ENCODE results near the gene LZTFL1.

DNA sequence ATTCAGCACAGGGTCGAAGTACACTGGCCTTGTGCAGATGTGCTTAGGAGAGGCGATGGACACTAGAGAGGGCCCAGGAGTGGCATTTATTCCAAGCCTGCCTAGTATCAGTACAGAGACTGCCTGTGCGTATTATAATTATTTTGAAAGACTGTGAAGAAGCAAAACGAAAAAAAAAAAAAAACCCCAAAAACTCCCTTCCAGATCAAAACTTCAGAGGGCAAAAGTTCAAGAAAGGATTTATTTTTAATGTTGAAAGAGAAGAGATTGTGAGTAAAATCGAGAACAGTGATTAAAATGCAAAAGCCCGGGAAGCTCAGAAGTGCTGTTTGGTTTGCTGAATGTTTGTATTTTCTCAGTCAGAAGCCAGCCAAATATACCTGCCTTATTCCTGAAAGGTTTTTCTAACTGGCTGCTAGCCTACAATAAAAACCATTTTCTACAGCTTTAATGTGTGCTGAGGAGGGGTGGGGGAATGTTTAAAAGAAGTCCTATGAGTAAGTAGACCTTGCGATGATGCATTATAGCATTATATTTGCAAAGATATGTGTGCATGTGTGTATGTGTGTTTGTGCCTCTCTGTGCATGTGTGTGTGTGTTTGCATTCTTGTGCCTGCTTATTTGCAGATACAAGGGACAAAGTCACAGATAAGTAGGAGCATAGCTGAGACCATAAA lies 19.3 kb upstream of the LZTFL1 start:
- no peak for TF ChIP-seq ZFX (IDR thresholded peaks at IDR 0.05; ENCODE audit: borderline replicate concordance)
- TF ChIP-seq, protein P1, sequence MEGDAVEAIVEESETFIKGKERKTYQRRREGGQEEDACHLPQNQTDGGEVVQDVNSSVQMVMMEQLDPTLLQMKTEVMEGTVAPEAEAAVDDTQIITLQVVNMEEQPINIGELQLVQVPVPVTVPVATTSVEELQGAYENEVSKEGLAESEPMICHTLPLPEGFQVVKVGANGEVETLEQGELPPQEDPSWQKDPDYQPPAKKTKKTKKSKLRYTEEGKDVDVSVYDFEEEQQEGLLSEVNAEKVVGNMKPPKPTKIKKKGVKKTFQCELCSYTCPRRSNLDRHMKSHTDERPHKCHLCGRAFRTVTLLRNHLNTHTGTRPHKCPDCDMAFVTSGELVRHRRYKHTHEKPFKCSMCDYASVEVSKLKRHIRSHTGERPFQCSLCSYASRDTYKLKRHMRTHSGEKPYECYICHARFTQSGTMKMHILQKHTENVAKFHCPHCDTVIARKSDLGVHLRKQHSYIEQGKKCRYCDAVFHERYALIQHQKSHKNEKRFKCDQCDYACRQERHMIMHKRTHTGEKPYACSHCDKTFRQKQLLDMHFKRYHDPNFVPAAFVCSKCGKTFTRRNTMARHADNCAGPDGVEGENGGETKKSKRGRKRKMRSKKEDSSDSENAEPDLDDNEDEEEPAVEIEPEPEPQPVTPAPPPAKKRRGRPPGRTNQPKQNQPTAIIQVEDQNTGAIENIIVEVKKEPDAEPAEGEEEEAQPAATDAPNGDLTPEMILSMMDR (IDR thresholded peaks at IDR 0.05) = no peak

Data from 22Rv1 (cell line).